CD14-positive monocyte (primary cell): Measurements from ENCODE around the gene ARMC9. TPM values are rescaled to one million over a fixed set of nuclear protein-coding genes. Genes with fewer than 3 reads are reported as not detected.

Experiments used
- DNase-seq, 3 donors: peaks; one replicate each; pipeline ENCODE4 v3.0.0-alpha.2; 2011 to 2022
- H2AFZ ChIP-seq: 2 replicates; pipeline ENCODE4 v1.6.0; 2012; ENCODE audit warnings: mild to moderate bottlenecking, low read depth, low read length, inconsistent platforms; ENCODE audit not compliant: insufficient read depth, poor library complexity, severe bottlenecking
- H3K27ac ChIP-seq, 2 donors: 1 replicate in 1 of 2; 2 replicates in 1 of 2; pipeline ENCODE4 v1.5.1; 2012 to 2013; ENCODE audit warnings: low read length in 2 of 2, control low read depth in 1 of 2, inconsistent platforms in 1 of 2, low read depth in 1 of 2, mild to moderate bottlenecking in 1 of 2
- H3K27me3 ChIP-seq, 2 donors: one replicate each; pipeline versions ENCODE4 v1.6.0 to v1.6.1; 2011 to 2013; ENCODE audit warnings: low read length in 2 of 2; ENCODE audit not compliant: control insufficient read depth in 2 of 2, insufficient read depth in 2 of 2
- H3K36me3 ChIP-seq, 2 donors: replicated peaks in 1 of 2; 1 replicate in 1 of 2; 2 replicates in 1 of 2; pipeline versions ENCODE4 v1.5.1 to v1.6.1; 2012 to 2013; ENCODE audit warnings: low read length in 2 of 2, control low read depth in 1 of 2, inconsistent platforms in 1 of 2, mild to moderate bottlenecking in 1 of 2; ENCODE audit not compliant: insufficient read depth in 2 of 2, control insufficient read depth in 1 of 2
- H3K4me1 ChIP-seq, 2 donors: 1 replicate in 1 of 2; 2 replicates in 1 of 2; pipeline versions ENCODE4 v1.5.1 to v1.6.1; 2012 to 2013; ENCODE audit warnings: low read length in 2 of 2, control low read depth in 1 of 2, inconsistent platforms in 1 of 2, mild to moderate bottlenecking in 1 of 2, moderate library complexity in 1 of 2; ENCODE audit not compliant: insufficient read depth in 2 of 2, control insufficient read depth in 1 of 2
- H3K4me2 ChIP-seq: replicated peaks from 2 replicates; pipeline ENCODE3; 2012; ENCODE audit warnings: low read length, moderate library complexity, mild to moderate bottlenecking; ENCODE audit not compliant: poor library complexity, severe bottlenecking; ENCODE audit errors: extremely low read depth
- H3K4me3 ChIP-seq, 3 experiments: fragments of 200-600 bp in 1 of 3; sonication (generic) in 1 of 3; replicated peaks in 1 of 3; 1 replicate in 2 of 3; 2 replicates in 1 of 3; pipeline ENCODE4 v1.5.1; 2011 to 2013; ENCODE audit warnings: low read length in 3 of 3, mild to moderate bottlenecking in 3 of 3, control low read depth in 2 of 3, low read depth in 2 of 3, inconsistent platforms in 1 of 3, moderate library complexity in 1 of 3
- H3K79me2 ChIP-seq: 2 replicates; pipeline ENCODE4 v1.6.0; 2012; ENCODE audit warnings: mild to moderate bottlenecking, control low read depth, inconsistent platforms, low read length, moderate library complexity; ENCODE audit not compliant: insufficient read depth
- H3K9ac ChIP-seq: 2 replicates; pipeline ENCODE4 v1.6.0; 2017; ENCODE audit warnings: low read length, mild to moderate bottlenecking; ENCODE audit not compliant: insufficient read depth, poor library complexity, severe bottlenecking
- H3K9me3 ChIP-seq, 2 donors: replicated peaks in 1 of 2; 1 replicate in 1 of 2; 2 replicates in 1 of 2; pipeline versions ENCODE4 v1.5.1 to v1.6.1; 2012 to 2013; ENCODE audit warnings: low read length in 2 of 2, control low read depth in 1 of 2; ENCODE audit not compliant: control insufficient read depth in 1 of 2, insufficient read depth in 1 of 2
- H4K20me1 ChIP-seq: 2 replicates; pipeline ENCODE4 v1.6.0; 2012; ENCODE audit warnings: mild to moderate bottlenecking, low read length, control low read depth, moderate library complexity; ENCODE audit not compliant: insufficient read depth
- H3K27ac Mint-ChIP-seq, 7 donors: one replicate each; pipeline ENCODE4 v1.8.0; 2020; ENCODE audit warnings: mild to moderate bottlenecking in 7 of 7, mixed read lengths in 7 of 7, moderate library complexity in 6 of 7, inconsistent platforms in 2 of 7
- H3K27me3 Mint-ChIP-seq, 3 donors: one replicate each; pipeline ENCODE4 v1.8.0; 2021 to 2022; ENCODE audit warnings: low read depth in 3 of 3, mild to moderate bottlenecking in 3 of 3, mixed read lengths in 3 of 3, moderate library complexity in 3 of 3, inconsistent platforms in 1 of 3
- H3K36me3 Mint-ChIP-seq, 2 donors: one replicate each; pipeline ENCODE4 v1.8.0; 2020; ENCODE audit warnings: mixed read lengths in 2 of 2, inconsistent platforms in 1 of 2, mild to moderate bottlenecking in 1 of 2
- H3K4me1 Mint-ChIP-seq: one replicate; pipeline ENCODE4 v1.8.0; 2020; ENCODE audit warnings: mild to moderate bottlenecking, mixed read lengths
- H3K4me3 Mint-ChIP-seq, 2 donors: one replicate each; pipeline ENCODE4 v1.8.0; 2020; ENCODE audit warnings: mild to moderate bottlenecking in 2 of 2, mixed read lengths in 2 of 2, moderate library complexity in 1 of 2
- H3K9me3 Mint-ChIP-seq, 7 donors: one replicate each; pipeline ENCODE4 v1.8.0; 2020 to 2022; ENCODE audit warnings: mixed read lengths in 7 of 7, mild to moderate bottlenecking in 6 of 7, moderate library complexity in 6 of 7, inconsistent platforms in 2 of 7
- CTCF ChIP-seq: fragments of 200-600 bp; IDR thresholded peaks from one replicate; pipeline ENCODE4 v1.8.0; 2022; ENCODE audit warnings: antibody characterized with exemption, mild to moderate bottlenecking
- WGBS: methylation state at CpG from one replicate; pipeline ENCODE4 v1.1.5; 2013; ENCODE audit warnings: missing lambda C conversion rate; ENCODE audit not compliant: insufficient coverage; 5-methylcytosine and 5-hydroxymethylcytosine counted together
- intact Hi-C, 2 donors: fragments of 100-400 bp; cut with micrococcal nuclease; formaldehyde crosslinking; loops; one replicate each; pipeline versions ENCODE4 v1.15.0 to v1.15.1; 2023
- polyA plus RNA-seq, 3 donors: library from polyadenylated mRNA; depleted of rRNA in 1 of 3; unstranded in 2 of 3; stranded (reverse) in 1 of 3; fragments of 300-500 nt in 2 of 3; fragments of >200 nt in 1 of 3; fragmentation: Illumina TruSeq in 2 of 3; gene quantifications; 1 replicate in 2 of 3; 2 replicates in 1 of 3; pipeline ENCODE4 v1.2.3, GENCODE V29; 2012 to 2021

The ARMC9 gene
- polyA plus RNA-seq, 3 donors, result 0.07 to 0.27 TPM; not detected in 1

- Mint-ChIP-seq H3K4me3 (peak overlapping the region in 1 of 2 donors; percentile 16), H3K4me1 (peaks cover 43% of the 10 kb centered on the region), H3K36me3 (no peaks in the 10 kb centered on the region), H3K27ac (peak overlapping the region in 4 of 7 donors; percentile 15 to 65 (median 28)), H3K9me3 (peaks cover 0 to 2% (median 0%) of the 10 kb centered on the region in 7 donors), H3K27me3 (peaks cover 0 to 4% (median 2%) of the 10 kb centered on the region in 3 donors)
- Histone ChIP-seq H3K4me3 (no peak overlapping the region), H4K20me1 (no peaks in the 10 kb centered on the region), H3K36me3 (no peaks in the 10 kb centered on the region), H2AFZ (no peak overlapping the region), H3K27me3 (no peaks in the 10 kb centered on the region), H3K9ac (no peak overlapping the region), H3K4me2 (peak overlapping the region; percentile 8), H3K27ac (no peak overlapping the region), H3K4me1 (peaks cover 30 to 32% of the 10 kb centered on the region in 2 donors), H3K79me2 (no peaks in the 10 kb centered on the region), H3K9me3 (no peaks in the 10 kb centered on the region)
- peak; percentile 20 to 32 (median 23) for DNase-seq
- intact Hi-C loops, result loop anchor here in 1 of 2 donors (5.0 kb wide), 1 partner anchor 118 kb away; no protein-coding TSS in a partner anchor
- WGBS, result 19% methylated on average over 6 of the region's 10 CpGs
- no peak for TF ChIP-seq CTCF
Observed at GRCh38 chr2:231294571-231295362, 96.3 kb downstream of the ARMC9 start.

- peak overlapping the region; percentile 8 for H3K4me2 ChIP-seq
- H3K27ac Mint-ChIP-seq, result no peak overlapping the region
- H3K27me3 Mint-ChIP-seq, result peaks cover 0 to 4% (median 2%) of the 10 kb centered on the region in 3 donors
- no peak for DNase-seq
- no peaks in the 10 kb centered on the region for H3K27me3 ChIP-seq
- no peak overlapping the region for H2AFZ ChIP-seq
- 70% methylated on average over 2 of the region's 8 CpGs for WGBS
- no peaks in the 10 kb centered on the region for H3K79me2 ChIP-seq
- intact Hi-C loops, result loop anchor here in 1 of 2 donors (5.0 kb wide), 1 partner anchor 117 kb away; no protein-coding TSS in a partner anchor
- TF ChIP-seq CTCF, result no peak
- no peak overlapping the region for H3K9ac ChIP-seq
- no peak overlapping the region for H3K4me3 ChIP-seq
- no peaks in the 10 kb centered on the region for H3K36me3 Mint-ChIP-seq
- H3K36me3 ChIP-seq, result no peaks in the 10 kb centered on the region
- H3K4me1 ChIP-seq, result peaks cover 35 to 37% of the 10 kb centered on the region in 2 donors
- peaks cover 43% of the 10 kb centered on the region for H3K4me1 Mint-ChIP-seq
- no peak overlapping the region for H3K27ac ChIP-seq
- H3K9me3 Mint-ChIP-seq, result peaks cover 0 to 2% (median 0%) of the 10 kb centered on the region in 7 donors
- H4K20me1 ChIP-seq, result no peaks in the 10 kb centered on the region
- H3K4me3 Mint-ChIP-seq, result peak overlapping the region in 1 of 2 donors; percentile 7
- H3K9me3 ChIP-seq, result no peaks in the 10 kb centered on the region
Observed at GRCh38 chr2:231295363-231295655, 96.9 kb downstream of the ARMC9 start.
